ENCODE results near the gene MAPK8IP3. TPM values are rescaled to one million over a fixed set of nuclear protein-coding genes. Genes with fewer than 3 reads are reported as not detected.

The MAPK8IP3 gene
- total RNA-seq, 1 donor from 2014 or later, result 28.7 TPM

DNA sequence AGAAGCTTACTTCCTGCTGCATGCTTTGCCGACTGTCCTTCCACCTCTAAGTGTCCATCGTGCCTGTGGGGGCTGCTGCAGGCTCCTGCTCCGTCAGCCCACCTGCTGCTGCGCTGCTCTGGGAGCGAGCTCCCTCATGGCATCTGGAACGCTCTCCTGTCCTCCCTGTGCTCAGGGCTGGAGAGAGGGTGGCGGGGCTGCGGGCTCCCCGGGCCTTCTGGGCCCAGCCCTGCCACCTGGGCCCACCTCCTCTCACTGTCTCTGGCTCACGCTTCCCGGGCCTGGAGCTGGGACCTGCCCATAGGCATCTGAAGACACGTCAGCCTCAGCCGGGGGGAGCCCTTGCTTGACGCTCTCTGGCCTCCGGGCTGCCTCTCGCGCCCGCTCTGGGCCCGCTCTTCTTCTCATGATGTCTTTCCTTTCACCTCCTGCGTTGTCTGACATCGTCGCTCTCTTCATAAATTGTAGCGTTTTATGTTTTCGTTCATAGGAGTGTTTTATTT, 38.4 kb downstream of the MAPK8IP3 start:
- Histone ChIP-seq H3K4me1 (ENCODE audit: control insufficient read depth in 3 of 3, insufficient read depth in 3 of 3, low read length in 3 of 3) (no peaks in the 10 kb centered on the region), H3K9ac (ENCODE audit: low read depth in 1 of 3, low read length in 3 of 3) (no peak overlapping the region), H3K4me3 (ENCODE audit: low read length in 3 of 3) (no peak overlapping the region), H3K27me3 (ENCODE audit: control insufficient read depth in 3 of 3, insufficient read depth in 3 of 3, low read length in 3 of 3) (no peaks in the 10 kb centered on the region), H3K36me3 (ENCODE audit: control insufficient read depth in 3 of 3, insufficient read depth in 3 of 3, low read length in 3 of 3) (peaks cover 46 to 58% (median 55%) of the 10 kb centered on the region in 3 donors), H3K27ac (ENCODE audit: low read depth, low read length) (no peak overlapping the region), H3K9me3 (ENCODE audit: control insufficient read depth in 3 of 3, low read length in 3 of 3) (no peaks in the 10 kb centered on the region)

DNA sequence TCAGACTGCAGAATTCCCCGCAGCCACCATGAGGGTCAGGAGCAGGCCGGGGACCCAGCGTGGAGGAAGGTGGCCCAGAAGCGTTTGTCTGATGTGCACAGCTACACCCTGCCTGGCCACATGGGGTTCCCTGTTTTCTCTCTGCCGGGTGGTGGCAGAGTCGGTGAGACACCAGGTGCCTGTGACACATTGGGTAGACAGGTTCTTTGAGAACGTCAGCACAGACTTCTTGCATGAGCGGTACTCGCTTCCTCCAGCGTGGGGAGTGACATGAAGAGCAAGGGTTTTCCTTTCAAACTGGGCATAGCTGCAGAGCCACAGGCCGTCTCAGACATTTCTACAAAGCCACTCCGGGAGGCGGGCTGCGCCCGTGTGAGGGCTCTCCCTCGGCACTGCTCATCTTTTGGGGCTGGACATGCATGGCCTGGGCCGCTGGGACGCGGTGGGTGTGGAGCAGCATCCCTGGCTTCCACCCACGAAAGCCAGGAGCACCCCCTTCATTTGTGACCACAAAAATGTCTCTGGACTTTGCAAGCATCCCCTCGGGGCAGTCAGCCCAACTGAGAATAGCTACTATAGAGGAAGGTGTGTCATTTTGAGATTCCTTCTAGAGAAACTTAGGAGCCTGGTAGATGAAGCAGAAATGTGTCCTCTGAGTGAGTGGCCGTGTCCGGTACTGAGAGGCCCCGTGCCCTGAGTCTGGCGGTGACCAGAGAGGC, 39.3 kb downstream of the MAPK8IP3 start:
- H3K9ac ChIP-seq (ENCODE audit: low read depth in 1 of 3, low read length in 3 of 3), result no peak overlapping the region

DNA sequence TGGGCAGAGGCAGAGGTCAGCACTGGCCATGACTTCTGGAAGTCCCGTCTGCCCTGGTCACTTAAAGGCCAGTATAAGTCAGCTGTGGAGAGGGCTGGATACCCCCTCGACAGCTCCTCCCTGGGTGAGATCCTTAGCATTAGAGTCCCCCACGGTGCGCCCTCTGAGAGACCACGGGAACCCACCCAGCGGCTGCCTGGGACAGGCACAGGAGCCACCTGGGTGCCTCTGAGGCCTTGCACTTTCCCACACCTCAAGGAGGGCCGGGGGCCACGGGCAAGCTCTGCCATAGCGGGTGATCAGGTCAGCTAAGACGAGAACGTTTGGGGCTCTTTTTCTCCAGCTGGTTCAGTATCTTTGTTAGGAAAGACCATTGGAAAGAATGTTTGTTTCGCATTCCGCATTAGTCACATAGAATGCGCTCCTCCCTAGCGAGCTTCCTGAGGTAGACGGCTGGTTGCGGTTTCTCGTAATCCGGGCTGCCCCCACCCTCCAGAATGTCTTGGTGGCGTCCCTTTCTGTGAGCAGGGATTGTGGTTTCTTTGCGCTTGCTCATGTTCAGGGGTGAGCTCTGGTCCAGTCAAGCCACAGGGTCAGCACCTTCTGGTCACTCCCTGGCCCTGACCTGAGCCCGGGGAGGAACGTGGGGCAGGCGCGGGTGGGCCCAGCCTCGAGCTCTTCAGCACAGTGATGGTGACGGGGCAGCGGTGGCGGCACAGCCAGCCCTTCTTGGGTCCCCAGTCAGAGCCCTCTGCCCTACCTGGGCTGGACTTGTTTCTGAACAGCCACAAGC, 40.1 kb downstream of the MAPK8IP3 start:
- Histone ChIP-seq H3K4me1 (ENCODE audit: control insufficient read depth in 3 of 3, insufficient read depth in 3 of 3, low read length in 3 of 3) (no peaks in the 10 kb centered on the region), H3K27ac (ENCODE audit: low read depth, low read length) (no peak overlapping the region), H3K9me3 (ENCODE audit: control insufficient read depth in 3 of 3, low read length in 3 of 3) (no peaks in the 10 kb centered on the region), H3K27me3 (ENCODE audit: control insufficient read depth in 3 of 3, insufficient read depth in 3 of 3, low read length in 3 of 3) (no peaks in the 10 kb centered on the region), H3K9ac (ENCODE audit: low read depth in 1 of 3, low read length in 3 of 3) (no peak overlapping the region), H3K36me3 (ENCODE audit: control insufficient read depth in 3 of 3, insufficient read depth in 3 of 3, low read length in 3 of 3) (peaks cover 45 to 59% (median 58%) of the 10 kb centered on the region in 3 donors), H3K4me3 (ENCODE audit: low read length in 3 of 3) (no peak overlapping the region)

More for the DNA sequence above, 39.3 kb downstream of the MAPK8IP3 start:
- Histone ChIP-seq H3K27me3 (ENCODE audit: control insufficient read depth in 3 of 3, insufficient read depth in 3 of 3, low read length in 3 of 3) (no peaks in the 10 kb centered on the region), H3K4me3 (ENCODE audit: low read length in 3 of 3) (no peak overlapping the region), H3K9me3 (ENCODE audit: control insufficient read depth in 3 of 3, low read length in 3 of 3) (no peaks in the 10 kb centered on the region), H3K27ac (ENCODE audit: low read depth, low read length) (no peak overlapping the region), H3K4me1 (ENCODE audit: control insufficient read depth in 3 of 3, insufficient read depth in 3 of 3, low read length in 3 of 3) (no peaks in the 10 kb centered on the region), H3K36me3 (ENCODE audit: control insufficient read depth in 3 of 3, insufficient read depth in 3 of 3, low read length in 3 of 3) (peaks cover 46 to 58% (median 58%) of the 10 kb centered on the region in 3 donors)

DNA sequence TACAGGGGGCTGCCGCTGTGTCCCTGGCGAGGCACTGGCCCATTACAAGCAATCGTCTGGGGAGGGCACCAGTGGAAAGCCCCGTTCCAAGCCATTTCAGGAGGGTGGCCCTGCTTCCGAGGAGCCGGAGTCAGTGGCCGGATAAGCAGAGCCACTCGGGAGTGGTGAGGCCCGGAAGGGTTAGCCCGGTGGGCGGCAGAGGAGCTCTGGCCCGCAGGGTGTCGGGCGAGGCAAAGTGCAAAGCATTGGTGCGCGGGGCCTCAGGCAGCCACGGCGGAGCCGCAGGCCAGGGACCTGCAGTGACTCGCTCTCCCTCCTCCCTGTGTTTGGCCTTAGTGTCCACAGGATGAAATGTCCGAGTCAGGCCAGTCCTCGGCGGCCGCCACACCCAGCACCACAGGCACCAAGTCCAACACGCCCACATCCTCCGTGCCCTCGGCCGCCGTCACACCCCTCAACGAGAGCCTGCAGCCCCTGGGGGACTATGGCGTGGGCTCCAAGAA, 40.7 kb downstream of the MAPK8IP3 start:
- Histone ChIP-seq H3K4me1 (ENCODE audit: control insufficient read depth in 3 of 3, insufficient read depth in 3 of 3, low read length in 3 of 3) (no peaks in the 10 kb centered on the region), H3K27ac (ENCODE audit: low read depth, low read length) (no peak overlapping the region), H3K4me3 (ENCODE audit: low read length in 3 of 3) (no peak overlapping the region), H3K27me3 (ENCODE audit: control insufficient read depth in 3 of 3, insufficient read depth in 3 of 3, low read length in 3 of 3) (no peaks in the 10 kb centered on the region), H3K36me3 (ENCODE audit: control insufficient read depth in 3 of 3, insufficient read depth in 3 of 3, low read length in 3 of 3) (peaks cover 48 to 65% (median 58%) of the 10 kb centered on the region in 3 donors), H3K9me3 (ENCODE audit: control insufficient read depth in 3 of 3, low read length in 3 of 3) (no peaks in the 10 kb centered on the region), H3K9ac (ENCODE audit: low read depth in 1 of 3, low read length in 3 of 3) (no peak overlapping the region)

DNA sequence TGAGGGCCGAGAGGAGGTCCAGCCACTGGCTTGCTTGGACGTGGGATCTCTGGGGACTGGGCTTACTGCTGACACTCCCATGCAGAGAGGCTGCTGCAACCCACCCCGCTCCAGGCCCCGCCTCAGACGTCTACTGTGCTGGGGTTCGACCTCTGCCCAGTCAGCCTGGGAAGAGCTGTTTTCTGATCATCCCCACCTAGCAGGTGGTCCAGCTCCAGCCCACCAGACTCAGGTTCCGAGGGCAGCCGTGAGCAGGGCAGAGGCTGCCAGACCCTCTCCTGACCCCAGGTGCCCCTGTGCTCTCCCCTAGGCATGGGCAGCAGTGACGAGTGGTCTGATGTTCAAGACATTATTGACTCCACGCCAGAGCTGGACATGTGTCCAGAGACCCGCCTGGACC, 41.9 kb downstream of the MAPK8IP3 start:
- Histone ChIP-seq H3K27ac (ENCODE audit: low read depth, low read length) (no peak overlapping the region), H3K27me3 (ENCODE audit: control insufficient read depth in 3 of 3, insufficient read depth in 3 of 3, low read length in 3 of 3) (no peaks in the 10 kb centered on the region), H3K36me3 (ENCODE audit: control insufficient read depth in 3 of 3, insufficient read depth in 3 of 3, low read length in 3 of 3) (peaks cover 58 to 70% (median 67%) of the 10 kb centered on the region in 3 donors), H3K9me3 (ENCODE audit: control insufficient read depth in 3 of 3, low read length in 3 of 3) (no peaks in the 10 kb centered on the region), H3K4me1 (ENCODE audit: control insufficient read depth in 3 of 3, insufficient read depth in 3 of 3, low read length in 3 of 3) (no peaks in the 10 kb centered on the region), H3K4me3 (ENCODE audit: low read length in 3 of 3) (no peak overlapping the region), H3K9ac (ENCODE audit: low read depth in 1 of 3, low read length in 3 of 3) (no peak overlapping the region)

DNA sequence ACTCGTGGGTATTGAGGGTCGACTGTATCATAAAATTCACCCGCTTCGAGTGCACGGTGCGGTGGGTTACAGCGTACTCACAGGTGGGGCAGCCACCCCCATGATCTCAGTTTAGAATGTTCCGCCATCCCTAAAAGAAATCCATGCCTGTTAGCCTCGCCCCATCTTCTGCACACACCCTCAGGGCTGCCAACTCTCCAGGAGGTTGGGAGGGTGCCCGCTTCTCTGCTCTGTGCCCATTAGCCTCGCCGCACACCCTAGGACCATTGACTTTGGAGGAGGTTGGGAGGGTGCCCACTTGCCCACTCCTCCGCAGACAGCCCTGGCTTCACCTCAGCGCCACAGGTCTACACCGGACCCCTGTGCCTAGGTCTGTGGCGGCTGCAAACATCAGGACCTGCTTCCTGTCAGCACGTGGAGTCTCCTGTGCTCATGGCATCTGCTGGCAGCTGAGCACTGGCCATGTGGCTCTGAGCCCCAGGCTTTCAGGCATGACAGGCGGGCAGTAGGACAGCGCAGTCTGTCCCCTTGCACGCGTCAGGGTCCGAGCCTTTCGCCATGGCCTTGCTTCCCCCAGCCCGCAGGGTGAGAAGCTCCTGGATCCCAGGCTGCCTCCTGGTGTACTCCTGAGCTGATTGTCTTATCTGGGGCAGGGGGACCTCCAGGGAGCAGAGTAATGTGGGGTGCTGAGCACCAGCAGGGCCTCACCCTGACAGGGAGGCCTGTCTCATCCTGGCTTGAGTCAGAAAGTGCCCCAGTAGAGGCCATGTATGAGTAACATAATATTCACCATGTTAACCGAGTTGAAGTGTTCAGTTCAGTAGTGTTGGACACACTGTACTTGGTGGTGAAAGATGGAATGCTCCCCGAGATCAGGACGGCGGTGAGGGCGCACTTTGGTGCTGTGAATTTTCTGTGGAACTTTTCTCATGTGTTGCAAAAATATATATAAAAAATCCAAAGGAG, 43.4 kb downstream of the MAPK8IP3 start:
- Histone ChIP-seq H3K36me3 (ENCODE audit: control insufficient read depth in 3 of 3, insufficient read depth in 3 of 3, low read length in 3 of 3) (peaks cover 53 to 62% (median 60%) of the 10 kb centered on the region in 3 donors), H3K4me1 (ENCODE audit: control insufficient read depth in 3 of 3, insufficient read depth in 3 of 3, low read length in 3 of 3) (no peaks in the 10 kb centered on the region), H3K4me3 (ENCODE audit: low read length in 3 of 3) (no peak overlapping the region), H3K27me3 (ENCODE audit: control insufficient read depth in 3 of 3, insufficient read depth in 3 of 3, low read length in 3 of 3) (no peaks in the 10 kb centered on the region), H3K9ac (ENCODE audit: low read depth in 1 of 3, low read length in 3 of 3) (no peak overlapping the region), H3K27ac (ENCODE audit: low read depth, low read length) (no peak overlapping the region), H3K9me3 (ENCODE audit: control insufficient read depth in 3 of 3, low read length in 3 of 3) (no peaks in the 10 kb centered on the region)

DNA sequence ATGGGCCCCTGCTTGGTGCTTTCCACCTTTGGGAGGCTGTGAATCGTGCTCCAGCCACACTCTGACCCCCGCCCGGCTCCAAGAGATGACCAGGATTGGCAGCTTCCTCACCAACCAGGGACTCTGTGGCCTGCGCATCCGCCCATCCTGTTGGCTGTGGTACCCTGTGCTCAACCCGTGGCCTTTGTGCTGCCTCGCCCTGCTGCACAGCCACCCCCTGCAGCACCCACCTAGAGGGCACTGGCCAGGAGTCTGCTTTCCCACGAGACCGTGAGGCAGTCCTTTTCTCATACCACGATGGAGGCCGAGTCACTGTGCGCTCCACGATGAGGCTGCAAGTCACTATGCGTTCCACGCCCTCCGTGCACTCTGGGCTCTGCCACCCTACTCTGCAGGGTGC, 46.0 kb downstream of the MAPK8IP3 start:
- no peaks in the 10 kb centered on the region for H3K4me1 ChIP-seq (ENCODE audit: control insufficient read depth in 3 of 3, insufficient read depth in 3 of 3, low read length in 3 of 3)
- no peak overlapping the region for H3K4me3 ChIP-seq (ENCODE audit: low read length in 3 of 3)
- H3K27ac ChIP-seq (ENCODE audit: low read depth, low read length), result no peak overlapping the region
- H3K9ac ChIP-seq (ENCODE audit: low read depth in 1 of 3, low read length in 3 of 3), result peak overlapping the region in 1 of 3 donors; percentile 25
- H3K9me3 ChIP-seq (ENCODE audit: control insufficient read depth in 3 of 3, low read length in 3 of 3), result no peaks in the 10 kb centered on the region
- peaks cover 50 to 57% (median 54%) of the 10 kb centered on the region in 3 donors for H3K36me3 ChIP-seq (ENCODE audit: control insufficient read depth in 3 of 3, insufficient read depth in 3 of 3, low read length in 3 of 3)
- H3K27me3 ChIP-seq (ENCODE audit: control insufficient read depth in 3 of 3, insufficient read depth in 3 of 3, low read length in 3 of 3), result no peaks in the 10 kb centered on the region

DNA sequence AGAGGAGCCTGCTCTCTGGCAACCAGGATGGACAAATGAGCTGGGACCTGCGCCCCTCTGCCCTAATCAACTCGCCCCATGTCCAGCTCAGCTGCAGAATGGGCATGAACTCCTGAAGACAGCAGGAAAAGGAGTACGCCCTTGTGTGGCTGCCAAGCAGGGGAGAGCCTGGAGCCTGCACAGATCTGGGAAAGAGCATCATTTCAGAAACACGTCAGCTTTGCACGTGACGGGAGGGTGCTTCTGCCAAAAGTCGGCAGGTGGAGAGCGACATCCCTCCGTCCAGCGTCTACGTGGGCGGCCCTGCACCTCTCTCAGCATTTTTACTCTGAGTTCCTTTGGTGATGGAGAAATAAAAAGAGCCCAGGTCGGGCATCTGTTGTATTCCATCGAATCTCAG, 46.9 kb downstream of the MAPK8IP3 start:
- Histone ChIP-seq H3K4me1 (ENCODE audit: control insufficient read depth in 3 of 3, insufficient read depth in 3 of 3, low read length in 3 of 3) (no peaks in the 10 kb centered on the region), H3K27me3 (ENCODE audit: control insufficient read depth in 3 of 3, insufficient read depth in 3 of 3, low read length in 3 of 3) (no peaks in the 10 kb centered on the region), H3K9ac (ENCODE audit: low read depth in 1 of 3, low read length in 3 of 3) (no peak overlapping the region), H3K27ac (ENCODE audit: low read depth, low read length) (no peak overlapping the region), H3K4me3 (ENCODE audit: low read length in 3 of 3) (no peak overlapping the region), H3K36me3 (ENCODE audit: control insufficient read depth in 3 of 3, insufficient read depth in 3 of 3, low read length in 3 of 3) (peaks cover 48 to 52% (median 51%) of the 10 kb centered on the region in 3 donors), H3K9me3 (ENCODE audit: control insufficient read depth in 3 of 3, low read length in 3 of 3) (no peaks in the 10 kb centered on the region)

DNA sequence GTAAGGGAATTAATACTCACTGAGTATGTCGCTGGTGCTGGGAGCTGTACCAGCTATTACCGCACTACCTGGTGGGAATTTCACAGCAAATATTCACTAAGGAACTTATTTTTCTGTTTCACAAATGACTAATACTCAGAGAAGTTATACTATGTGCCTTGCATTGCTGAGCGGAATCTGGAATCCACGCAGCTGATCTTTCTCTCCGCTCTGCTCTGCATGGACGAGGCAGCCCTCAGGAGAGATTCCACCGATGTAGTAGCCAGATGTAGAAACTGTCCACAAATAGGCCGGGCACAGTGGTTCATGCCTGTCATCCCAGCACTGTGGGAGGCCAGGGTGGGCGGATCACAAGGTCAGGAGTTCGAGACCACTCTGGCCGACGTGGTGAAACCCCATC, 48.2 kb downstream of the MAPK8IP3 start:
- Histone ChIP-seq H3K36me3 (ENCODE audit: control insufficient read depth in 3 of 3, insufficient read depth in 3 of 3, low read length in 3 of 3) (peaks cover 38 to 45% (median 41%) of the 10 kb centered on the region in 3 donors), H3K4me1 (ENCODE audit: control insufficient read depth in 3 of 3, insufficient read depth in 3 of 3, low read length in 3 of 3) (no peaks in the 10 kb centered on the region), H3K9me3 (ENCODE audit: control insufficient read depth in 3 of 3, low read length in 3 of 3) (no peaks in the 10 kb centered on the region), H3K27ac (ENCODE audit: low read depth, low read length) (no peak overlapping the region), H3K4me3 (ENCODE audit: low read length in 3 of 3) (no peak overlapping the region), H3K27me3 (ENCODE audit: control insufficient read depth in 3 of 3, insufficient read depth in 3 of 3, low read length in 3 of 3) (no peaks in the 10 kb centered on the region), H3K9ac (ENCODE audit: low read depth in 1 of 3, low read length in 3 of 3) (no peak overlapping the region)
